ENCODE measurements around the gene SLC1A7.

Gene SLC1A7

GRCh38 chr1:53162621-53163020 is 20.2 kb upstream of the SLC1A7 start:
- FAIRE-seq: no peak
- DNase-seq (ENCODE audit: insufficient read length, low spot score): no peak

- no peak for FAIRE-seq
- no peak for DNase-seq (ENCODE audit: insufficient read length, low spot score)
Measured at GRCh38 chr1:53160924-53161378, 18.5 kb upstream of the SLC1A7 start.

- DNase-seq (ENCODE audit: insufficient read length, low spot score): no peak
- no peak for FAIRE-seq
Measured at GRCh38 chr1:53158900-53159299, 16.5 kb upstream of the SLC1A7 start.

- DNase-seq (ENCODE audit: insufficient read length, low spot score) (no peak), FAIRE-seq (no peak)
Measured at GRCh38 chr1:53156783-53157182, 14.3 kb upstream of the SLC1A7 start.

GRCh38 chr1:53155945-53156344 is 13.5 kb upstream of the SLC1A7 start:
- no peak for FAIRE-seq

GRCh38 chr1:53155534-53155933 is 13.1 kb upstream of the SLC1A7 start:
- FAIRE-seq: no peak
- DNase-seq (ENCODE audit: insufficient read length, low spot score): no peak

More at GRCh38 chr1:53155945-53156344, 13.5 kb upstream of the SLC1A7 start:
- DNase-seq (ENCODE audit: insufficient read length, low spot score): no peak

- no peak for FAIRE-seq
- DNase-seq (ENCODE audit: insufficient read length, low spot score): no peak
Measured at GRCh38 chr1:53154859-53155438, 12.5 kb upstream of the SLC1A7 start.

- DNase-seq (ENCODE audit: insufficient read length, low spot score) (no peak), FAIRE-seq (no peak)
Measured at GRCh38 chr1:53153752-53154151, 11.3 kb upstream of the SLC1A7 start.

- FAIRE-seq (no peak), DNase-seq (ENCODE audit: insufficient read length, low spot score) (no peak)
Measured at GRCh38 chr1:53148123-53148522, 5.7 kb upstream of the SLC1A7 start.

- no peak for DNase-seq (ENCODE audit: insufficient read length, low spot score)
- FAIRE-seq: no peak
Measured at GRCh38 chr1:53147174-53147573, 4.7 kb upstream of the SLC1A7 start.

GRCh38 chr1:53145942-53146708 is 3.7 kb upstream of the SLC1A7 start:
- DNase-seq (ENCODE audit: insufficient read length, low spot score) (no peak), FAIRE-seq (no peak)

- no peak for FAIRE-seq
Measured at GRCh38 chr1:53145619-53145941, 3.1 kb upstream of the SLC1A7 start.

GRCh38 chr1:53145051-53145600 is 2.7 kb upstream of the SLC1A7 start:
- FAIRE-seq (no peak), DNase-seq (ENCODE audit: insufficient read length, low spot score) (no peak)

More at GRCh38 chr1:53145619-53145941, 3.1 kb upstream of the SLC1A7 start:
- DNase-seq (ENCODE audit: insufficient read length, low spot score): no peak

GRCh38 chr1:53144201-53144600 is 1.8 kb upstream of the SLC1A7 start:
- no peak for FAIRE-seq
- DNase-seq (ENCODE audit: insufficient read length, low spot score): no peak

- no peak for DNase-seq (ENCODE audit: insufficient read length, low spot score)
- FAIRE-seq: no peak
Measured at GRCh38 chr1:53143527-53143926, 1.1 kb upstream of the SLC1A7 start.

- no peak for FAIRE-seq
Measured at GRCh38 chr1:53141487-53142055, 867 bp downstream of the SLC1A7 start.

GRCh38 chr1:53140451-53140850 is 2.0 kb downstream of the SLC1A7 start:
- no peak for DNase-seq (ENCODE audit: insufficient read length, low spot score)

More at GRCh38 chr1:53141487-53142055, 867 bp downstream of the SLC1A7 start:
- DNase-seq (ENCODE audit: insufficient read length, low spot score): no peak

GRCh38 chr1:53139951-53140361 is 2.5 kb downstream of the SLC1A7 start:
- no peak for FAIRE-seq
- DNase-seq (ENCODE audit: insufficient read length, low spot score): no peak

More at GRCh38 chr1:53140451-53140850, 2.0 kb downstream of the SLC1A7 start:
- FAIRE-seq: no peak

- DNase-seq (ENCODE audit: insufficient read length, low spot score) (no peak), FAIRE-seq (no peak)
Measured at GRCh38 chr1:53138991-53139884, 3.2 kb downstream of the SLC1A7 start.

GRCh38 chr1:53137729-53138128 is 4.7 kb downstream of the SLC1A7 start:
- DNase-seq (ENCODE audit: insufficient read length, low spot score): no peak

GRCh38 chr1:53135735-53136114 is 6.7 kb downstream of the SLC1A7 start:
- no peak for DNase-seq (ENCODE audit: insufficient read length, low spot score)
- FAIRE-seq: no peak

More at GRCh38 chr1:53137729-53138128, 4.7 kb downstream of the SLC1A7 start:
- FAIRE-seq: no peak
